ENCODE data around the gene POLL. TPM values are rescaled to one million over a fixed set of nuclear protein-coding genes. Genes with fewer than 3 reads are reported as not detected.

POLL gene
- total RNA-seq, 1 experiment from 2014 or later = 51.3 TPM

GRCh38 chr10:101572126-101572525 lies 15.9 kb downstream of the POLL start:
- Histone ChIP-seq H3K27me3 (ENCODE audit: insufficient read depth, low read length) (no peaks in the 10 kb centered on the region), H3K9me3 (ENCODE audit: control insufficient read depth in 1 of 2, insufficient read depth in 1 of 2, low read depth in 1 of 2, low read length in 2 of 2) (no peaks in the 10 kb centered on the region), H3K27ac (ENCODE audit: low read depth, low read length) (no peak overlapping the region), H3K9ac (ENCODE audit: low read length) (no peak overlapping the region), H3K4me2 (ENCODE audit: low read length) (no peak overlapping the region), H4K20me1 (ENCODE audit: insufficient read depth) (no peaks in the 10 kb centered on the region), H3K9me2 (ENCODE audit: insufficient read depth) (no peaks in the 10 kb centered on the region), H3K36me3 (ENCODE audit: control insufficient read depth in 1 of 2, insufficient read depth in 2 of 2, low read length in 2 of 2) (no peaks in the 10 kb centered on the region), H2AFZ (ENCODE audit: low read depth, low read length, poor library complexity, severe bottlenecking) (no peak overlapping the region), H3K4me3 (replicated peaks in 1 of 2; ENCODE audit: low read depth in 1 of 2, low read length in 2 of 2) (no peak overlapping the region), H3K79me2 (ENCODE audit: insufficient read depth, low read length) (no peaks in the 10 kb centered on the region), H3K4me1 (ENCODE audit: control insufficient read depth in 1 of 2, insufficient read depth in 2 of 2, low read length in 2 of 2) (peaks cover 11 to 27% of the 10 kb centered on the region in 2 experiments)
- POLR2A ChIA-PET = interaction anchor here (0.8 kb wide), 1 partner anchor 358 kb away, joined by 4 read pairs; no protein-coding TSS in a partner anchor
- BruUV-seq (replicated peaks) = no TSS peak
- TF ChIP-seq ZBTB33 (IDR thresholded peaks at IDR 0.05; ENCODE audit: extremely low read depth, insufficient replicate concordance, low read length) (no peak), CBX3 (IDR thresholded peaks at IDR 0.05; ENCODE audit: low read depth) (no peak), ATF3 (IDR thresholded peaks at IDR 0.05) (no peak), SIN3A (IDR thresholded peaks at IDR 0.05; ENCODE audit: low read depth) (no peak), EZH2phosphoT487 (IDR thresholded peaks at IDR 0.05; ENCODE audit: borderline replicate concordance) (no peak), TCF7L2 (IDR thresholded peaks at IDR 0.05; ENCODE audit: borderline replicate concordance, extremely low read depth, insufficient read depth, insufficient read length) (no peak), FOSL1 (IDR thresholded peaks at IDR 0.05; ENCODE audit: low read depth) (no peak), ZFX (IDR thresholded peaks at IDR 0.05) (no peak), SRF (IDR thresholded peaks at IDR 0.05; ENCODE audit: low read depth) (no peak), REST (IDR thresholded peaks at IDR 0.05; ENCODE audit: low read depth) (no peak), EZH2 (IDR thresholded peaks at IDR 0.05) (no peak), EGR1 (IDR thresholded peaks at IDR 0.05; ENCODE audit: low read depth) (no peak), YY1 (IDR thresholded peaks at IDR 0.05; ENCODE audit: extremely low read depth, insufficient replicate concordance, low read depth, low read length) (no peak)
- intact Hi-C loops (cut with micrococcal nuclease) = loop anchor here (10.0 kb wide), 1 partner anchor 507 kb away; the partner anchor contains the start of gene KAZALD1
- ATAC-seq = no peak
- CTCF ChIA-PET = interaction anchor here (3.5 to 3.8 kb wide), 2 partner anchors 106 to 359 kb away, joined by 20 to 130 read pairs; no protein-coding TSS in a partner anchor
- no peak for DNase-seq (ENCODE audit: low read depth, low spot score)
- RAD21 ChIA-PET (ENCODE audit: low non-redundant PET in 1 of 2, low total read pairs in 2 of 2, uncharacterized antibody in 2 of 2, unreplicated experiment in 2 of 2) = interaction anchor here in 1 of 2 experiments (0.6 kb wide), 1 partner anchor 359 kb away, joined by 3 read pairs; no protein-coding TSS in a partner anchor
